HG03565 (cell line): Measurements from ENCODE around the gene FAM120B.

Experiments
- ATAC-seq: cut with Tn5 transposase; IDR thresholded peaks from one replicate; pipeline ENCODE4 v1.9.1; 2021; ENCODE audit warnings: mild to moderate bottlenecking, moderate library complexity; ENCODE audit not compliant: unreplicated experiment

Gene FAM120B

DNA sequence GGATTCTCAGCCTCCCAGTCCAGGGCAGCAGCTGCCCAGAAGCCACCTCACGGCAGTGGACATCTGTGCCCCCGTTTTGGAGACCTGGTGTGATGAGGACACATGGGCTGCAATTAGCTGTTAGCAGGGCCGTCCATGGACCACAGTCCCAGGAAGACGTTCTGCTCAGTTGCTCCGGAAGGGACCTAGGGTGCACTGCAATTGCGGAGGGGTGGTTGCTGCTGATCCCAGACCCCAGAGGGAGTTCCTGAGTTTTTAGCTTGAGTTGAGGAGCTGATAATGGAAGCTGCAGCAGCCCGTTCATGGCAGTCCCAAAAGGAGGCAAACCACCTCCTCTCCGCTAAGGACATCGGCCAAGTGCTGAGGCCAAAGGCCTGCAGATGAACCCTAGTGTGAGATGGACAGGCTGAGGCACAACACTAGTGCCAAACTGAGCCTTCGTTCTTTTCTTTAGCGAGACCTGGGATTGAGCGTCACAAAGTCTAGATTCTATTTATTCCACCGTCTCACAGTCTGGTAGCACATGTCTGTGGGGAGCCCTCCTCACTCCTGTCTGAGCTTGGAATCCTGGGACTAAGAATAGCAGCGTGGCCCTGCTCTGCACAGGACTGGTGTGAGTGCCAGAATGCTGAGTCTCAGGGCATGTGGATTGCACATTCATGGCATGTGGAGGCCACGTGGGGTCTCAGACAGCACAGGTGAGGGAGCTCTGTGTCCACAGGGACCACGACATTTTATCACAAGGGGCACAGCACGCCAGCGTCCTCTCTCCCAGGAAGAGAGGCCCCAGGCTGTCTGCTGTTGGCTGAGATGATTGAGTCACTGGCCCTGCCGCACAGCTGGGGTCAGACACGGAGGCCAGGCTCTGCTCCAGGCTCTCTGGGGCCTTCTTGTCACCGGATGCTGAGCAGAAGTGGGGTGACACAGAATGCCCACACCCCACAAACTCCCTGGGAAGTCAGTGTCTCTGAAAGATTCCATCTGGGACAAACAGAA lies 133.1 kb downstream of the FAM120B start:
- ATAC-seq, result no peak

DNA sequence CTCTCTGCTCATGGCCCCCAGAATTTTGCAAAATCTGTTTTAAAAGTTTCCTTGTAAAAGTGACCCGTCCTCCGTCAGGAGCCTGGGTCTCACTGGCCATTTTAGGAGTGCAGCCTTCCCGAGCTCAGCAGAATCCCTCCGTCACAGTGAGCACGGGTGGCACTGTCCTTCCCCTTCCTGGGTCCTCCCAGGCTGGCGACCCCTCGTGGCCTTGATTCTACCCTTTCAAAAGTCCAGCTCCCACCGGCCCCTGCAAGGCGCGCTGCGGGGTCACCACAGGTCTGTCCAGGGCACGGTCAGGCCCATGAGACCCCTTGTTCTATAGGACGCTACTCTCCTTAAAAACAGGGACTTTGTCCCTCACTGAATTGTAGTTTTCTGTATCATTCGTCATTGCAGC lies 133.9 kb downstream of the FAM120B start:
- ATAC-seq, result no peak

DNA sequence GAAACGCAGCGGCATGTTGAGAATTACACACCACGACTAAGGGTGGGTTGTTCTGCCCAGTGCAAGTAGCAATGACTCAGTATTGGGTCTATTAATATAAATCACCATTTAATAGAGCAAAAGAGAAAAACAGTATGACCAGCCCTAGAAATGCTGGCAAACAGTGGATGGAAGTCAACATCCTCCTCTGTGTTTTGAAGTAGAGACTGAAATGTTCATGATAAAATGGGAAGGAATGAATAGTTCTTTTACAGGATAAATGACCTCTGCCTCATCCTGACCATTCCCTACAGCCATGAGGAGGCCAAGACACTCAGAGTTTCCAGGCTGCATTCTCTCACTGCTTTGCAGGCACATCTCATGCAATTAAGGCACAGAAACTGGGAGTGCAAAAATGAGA lies 134.8 kb downstream of the FAM120B start:
- ATAC-seq, result no peak

DNA sequence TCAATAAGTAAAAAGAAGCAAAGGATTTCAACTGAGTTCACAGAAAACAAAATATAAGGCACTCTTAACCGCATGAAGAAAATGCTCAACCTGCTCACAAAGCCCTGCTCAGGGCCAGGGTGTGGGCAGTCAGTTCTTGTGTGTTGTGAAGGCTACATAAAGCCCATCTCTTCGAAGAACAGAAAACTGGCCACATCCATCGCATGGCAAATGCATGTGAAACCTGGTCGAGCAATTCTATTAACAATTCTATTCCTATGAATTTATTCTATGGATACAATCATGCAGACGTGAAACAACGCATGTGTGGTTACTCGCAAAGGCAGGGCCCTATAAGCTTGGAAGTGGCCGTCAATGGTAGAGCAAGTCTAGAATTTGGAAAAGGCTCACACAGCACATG lies 136.0 kb downstream of the FAM120B start:
- no peak for ATAC-seq

DNA sequence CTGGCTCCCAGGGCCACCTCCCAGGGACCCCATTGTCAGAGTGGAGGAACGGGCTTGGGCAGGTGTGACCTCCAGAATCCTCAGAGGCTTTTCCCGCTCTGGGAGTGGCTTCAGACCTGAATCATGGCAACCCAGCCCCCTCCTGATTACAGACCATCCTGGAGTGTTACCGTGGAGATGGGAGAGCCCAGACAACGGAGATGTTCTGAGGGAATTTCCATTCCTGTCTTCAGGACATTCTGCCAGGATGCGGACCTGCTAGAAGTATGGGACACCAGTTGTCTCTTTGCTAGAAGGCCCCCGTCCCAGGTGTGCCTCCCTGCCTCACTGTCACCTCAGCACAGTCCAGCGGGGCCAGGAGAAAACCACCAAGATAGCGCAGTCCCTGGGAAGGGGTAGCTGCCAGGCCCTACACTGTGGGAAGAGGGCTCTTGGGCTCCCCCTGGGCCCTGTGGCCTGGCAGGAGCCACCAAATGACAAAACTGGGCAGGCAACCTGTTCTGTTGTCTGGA lies 136.6 kb downstream of the FAM120B start:
- ATAC-seq, result no peak

DNA sequence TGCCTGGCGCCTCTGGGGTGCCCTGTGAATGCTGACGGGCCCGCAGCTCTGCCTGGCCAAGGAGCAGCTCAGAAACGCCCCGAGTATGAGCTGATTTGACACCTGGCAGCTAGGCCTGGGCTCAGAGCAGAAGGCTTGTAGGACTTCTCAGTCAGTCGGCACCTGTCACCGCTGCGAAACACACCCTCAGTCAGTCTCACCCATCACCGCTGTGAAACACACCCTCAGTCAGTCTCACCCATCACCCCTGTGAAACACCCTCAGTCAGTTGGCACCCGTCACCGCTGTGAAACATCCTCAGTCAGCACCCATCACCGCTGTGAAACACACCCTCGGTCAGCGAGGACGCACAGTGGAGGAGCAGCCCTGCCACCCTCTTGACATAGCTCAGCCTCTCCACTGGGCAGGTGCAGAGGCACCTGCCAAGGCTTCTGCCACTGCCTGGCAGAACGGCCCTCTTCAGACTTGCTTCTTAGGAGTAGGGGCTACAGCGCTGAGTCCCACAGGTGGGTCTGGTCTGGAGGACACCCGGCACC lies 137.6 kb downstream of the FAM120B start:
- ATAC-seq, result no peak

DNA sequence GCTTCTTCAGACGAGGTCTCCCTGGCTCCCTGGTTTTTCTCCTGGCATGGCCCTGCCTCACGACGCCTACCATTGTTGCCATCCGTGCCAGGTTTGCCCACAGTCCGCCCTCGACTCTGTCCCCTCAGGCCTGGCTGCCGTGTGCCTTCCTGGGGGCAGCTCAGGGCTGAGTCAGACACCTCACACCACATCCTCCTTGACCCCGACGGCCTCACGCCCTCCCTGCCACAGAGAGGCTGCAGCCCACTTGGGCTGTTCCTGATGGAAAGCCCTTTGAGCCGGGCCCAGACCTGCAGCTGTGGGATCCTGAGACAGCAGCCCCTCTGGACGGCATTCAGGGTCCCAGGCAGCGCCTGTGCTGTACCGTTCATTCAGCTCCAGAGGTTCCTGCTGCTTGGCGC lies 138.3 kb downstream of the FAM120B start:
- no peak for ATAC-seq

DNA sequence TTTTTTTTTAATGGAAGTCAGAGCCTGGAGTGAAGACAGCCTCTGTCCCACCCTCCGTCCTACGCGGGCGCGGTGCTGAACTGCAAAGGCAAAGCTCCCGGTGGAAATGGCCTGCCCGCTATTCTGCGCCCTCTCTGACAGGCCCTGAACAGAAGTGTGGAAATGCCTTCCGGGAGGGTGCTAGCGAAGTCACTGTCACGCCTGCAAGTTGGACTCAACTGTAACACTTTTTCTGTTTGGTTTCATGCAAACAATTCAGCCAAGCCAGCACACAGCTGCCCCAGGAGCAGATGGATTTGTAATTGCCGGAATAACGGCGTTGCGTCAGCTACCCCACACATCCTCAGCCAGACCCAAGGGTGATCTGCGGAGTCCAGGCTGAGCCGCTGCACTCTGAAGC lies 138.9 kb downstream of the FAM120B start:
- ATAC-seq, result no peak

DNA sequence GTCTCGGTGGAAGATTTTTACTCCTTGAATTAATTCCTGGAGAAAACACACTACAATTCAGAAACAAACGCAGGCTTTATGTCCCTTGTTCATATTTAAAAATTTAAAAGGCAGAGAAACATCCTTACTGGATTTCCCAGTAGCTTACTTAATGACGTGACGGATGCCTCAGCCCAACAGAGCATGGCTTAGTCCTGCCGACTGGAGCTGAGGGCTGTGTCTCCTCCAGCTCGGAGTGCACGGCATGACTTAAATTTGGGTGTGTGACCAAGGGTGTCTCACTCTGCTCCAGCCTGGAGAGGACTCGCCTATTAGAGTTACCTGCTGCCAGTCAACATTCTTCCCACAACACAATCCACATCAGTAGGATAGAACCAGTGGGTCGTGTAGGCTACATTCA lies 139.4 kb downstream of the FAM120B start:
- ATAC-seq, result no peak

DNA sequence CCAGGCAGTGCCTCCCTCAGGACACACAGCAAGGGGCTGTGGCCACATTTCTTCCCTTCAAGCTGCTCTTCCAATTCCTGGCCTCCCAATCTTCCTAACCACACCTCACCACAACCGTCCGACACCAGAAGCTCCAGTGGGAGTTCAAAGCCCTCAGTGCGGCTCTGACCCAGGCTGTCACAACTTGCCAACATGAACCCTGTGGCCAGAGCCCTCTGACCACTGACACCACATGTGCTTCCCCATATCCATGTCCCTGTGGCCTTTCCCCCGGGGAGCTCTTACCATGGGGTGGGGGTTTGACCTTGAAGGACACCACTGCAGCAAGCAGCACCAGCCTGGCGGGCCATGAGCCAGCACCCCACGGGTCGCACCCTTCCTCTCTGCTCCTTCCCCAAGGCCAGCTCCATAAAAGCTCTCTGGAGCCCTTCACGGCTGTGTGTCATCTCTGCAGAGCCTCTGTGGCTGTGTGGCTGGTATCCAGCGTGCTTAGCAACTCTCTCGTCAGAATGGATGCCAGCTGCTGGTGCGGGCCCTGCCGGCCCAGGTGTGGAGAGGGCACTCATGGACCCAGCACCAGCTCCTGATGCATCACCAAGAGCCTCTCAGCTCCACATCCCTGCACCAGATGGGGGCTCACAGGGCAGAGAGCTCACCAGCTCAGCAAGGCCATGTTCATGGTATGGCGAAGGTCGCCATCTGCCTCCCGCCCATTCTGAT lies 140.4 kb downstream of the FAM120B start:
- ATAC-seq, result no peak

DNA sequence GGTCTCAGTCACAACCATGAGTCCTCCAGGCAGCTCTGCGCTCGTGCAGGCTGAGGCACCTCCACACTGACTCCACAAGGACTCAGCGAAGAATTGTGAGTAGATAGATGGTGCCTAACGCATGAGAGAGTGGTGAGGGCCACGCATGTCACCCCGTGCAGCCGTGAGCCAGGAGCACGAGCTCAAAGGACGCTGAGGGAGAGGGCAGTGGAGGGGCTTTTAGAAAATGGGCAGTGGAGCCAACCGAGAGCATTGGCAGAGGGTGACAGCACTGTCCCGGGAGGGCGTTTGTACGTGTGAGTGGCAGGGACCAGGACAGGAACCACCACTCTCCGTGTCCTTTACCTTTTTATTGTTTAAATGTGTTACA lies 141.0 kb downstream of the FAM120B start:
- ATAC-seq, result no peak

DNA sequence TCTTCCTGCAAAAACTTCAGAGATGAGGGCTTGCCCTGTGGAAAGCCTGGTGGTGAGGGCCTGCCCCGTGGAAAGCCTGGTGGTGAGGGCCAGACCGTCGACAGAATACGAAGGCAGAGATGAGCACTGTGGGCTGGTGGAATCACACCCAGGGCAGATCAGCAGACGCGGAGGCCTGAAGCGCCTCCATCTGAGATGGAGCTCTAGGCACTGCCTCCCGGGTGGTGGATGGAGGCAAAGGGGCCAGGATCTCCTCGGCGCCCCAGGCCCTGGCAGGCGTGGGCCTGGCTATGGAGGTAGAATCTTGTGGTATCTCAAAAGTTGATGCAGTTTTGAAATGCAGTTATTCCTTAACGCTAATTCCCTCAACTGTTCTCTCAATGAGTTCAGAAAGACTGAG lies 141.8 kb downstream of the FAM120B start:
- no peak for ATAC-seq

DNA sequence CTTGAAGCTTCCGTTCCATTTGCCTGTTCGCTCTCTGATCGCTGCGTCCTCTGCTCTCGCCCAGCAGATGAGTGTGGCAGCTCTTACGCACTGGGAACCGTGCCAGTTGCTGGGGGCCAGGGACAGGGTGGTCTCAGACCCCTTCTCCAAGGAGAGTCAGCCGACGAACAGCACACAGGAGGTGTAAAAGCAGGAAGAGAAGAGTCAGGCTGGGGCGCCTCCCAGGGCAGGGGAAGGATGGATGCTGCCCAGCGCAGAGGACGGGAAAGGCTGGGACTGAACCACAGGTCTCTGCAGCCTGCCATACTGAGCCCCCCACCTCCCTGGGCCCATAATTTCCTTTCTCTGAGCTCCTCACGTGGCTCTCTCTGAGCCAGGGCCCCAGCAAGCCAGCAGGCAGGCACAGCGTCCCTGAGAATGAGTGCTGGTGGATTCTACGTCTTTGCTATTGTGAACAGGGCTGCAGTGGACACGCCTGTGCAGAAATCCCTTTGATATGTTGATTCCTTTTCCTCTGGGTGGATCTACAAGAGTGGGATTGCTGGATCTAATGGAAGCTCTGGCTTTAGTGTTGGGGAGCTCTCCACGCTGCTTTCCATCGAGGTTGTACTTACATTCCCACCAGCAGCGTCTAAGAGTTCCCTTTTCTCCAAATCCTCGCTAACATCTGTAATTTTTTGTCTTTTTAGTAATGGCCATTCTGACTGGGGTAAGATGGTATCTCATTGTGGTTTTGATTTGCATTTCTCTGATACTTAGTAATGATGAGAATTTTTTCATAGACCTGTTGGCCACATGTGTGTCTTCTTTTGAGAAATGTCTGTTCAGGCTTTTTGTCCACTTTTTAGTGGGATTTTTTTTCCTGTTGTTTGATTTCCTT lies 142.4 kb downstream of the FAM120B start:
- ATAC-seq, result no peak

DNA sequence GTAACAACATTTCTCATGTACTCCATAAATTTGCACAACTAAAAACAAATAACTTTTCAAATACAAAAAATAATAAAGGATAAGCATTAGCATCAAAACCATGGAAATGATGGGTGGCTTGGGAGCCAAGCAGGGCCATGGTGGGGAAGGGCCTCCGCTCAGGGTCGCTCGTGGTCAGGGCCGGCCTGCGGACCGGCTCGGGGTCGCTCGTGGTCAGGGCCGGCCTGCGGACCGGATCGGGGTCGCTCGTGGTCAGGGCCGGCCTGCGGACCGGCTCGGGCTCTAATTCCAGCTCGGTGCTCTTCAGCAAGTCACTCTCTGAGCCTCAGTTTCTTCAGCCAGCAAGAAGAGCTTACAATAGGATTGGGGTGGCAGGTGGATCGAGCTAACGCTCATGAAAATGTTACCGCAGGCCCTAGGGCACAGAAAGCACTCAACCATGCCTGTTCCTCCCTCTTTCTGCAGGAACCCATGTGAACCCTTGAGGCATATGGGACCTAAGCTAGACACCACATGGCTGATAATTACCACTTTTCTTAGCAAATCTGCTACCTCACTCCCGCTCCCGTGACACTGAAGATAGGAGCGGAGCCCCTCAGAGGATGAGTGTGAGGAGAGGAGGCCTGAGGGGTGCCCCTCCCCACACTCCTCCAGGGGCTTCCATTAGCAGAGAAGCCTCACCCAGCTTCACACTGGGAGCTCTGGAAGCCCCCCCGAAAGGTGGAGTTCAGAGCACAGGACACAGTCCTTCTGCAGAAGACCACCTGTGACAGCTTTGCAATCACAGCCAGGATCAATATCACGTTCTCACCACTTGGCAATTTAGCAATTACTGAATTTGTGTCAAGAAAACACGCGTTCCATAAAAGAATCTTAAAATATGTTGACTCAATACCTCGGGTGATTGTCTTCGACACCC lies 143.5 kb downstream of the FAM120B start:
- no peak for ATAC-seq

DNA sequence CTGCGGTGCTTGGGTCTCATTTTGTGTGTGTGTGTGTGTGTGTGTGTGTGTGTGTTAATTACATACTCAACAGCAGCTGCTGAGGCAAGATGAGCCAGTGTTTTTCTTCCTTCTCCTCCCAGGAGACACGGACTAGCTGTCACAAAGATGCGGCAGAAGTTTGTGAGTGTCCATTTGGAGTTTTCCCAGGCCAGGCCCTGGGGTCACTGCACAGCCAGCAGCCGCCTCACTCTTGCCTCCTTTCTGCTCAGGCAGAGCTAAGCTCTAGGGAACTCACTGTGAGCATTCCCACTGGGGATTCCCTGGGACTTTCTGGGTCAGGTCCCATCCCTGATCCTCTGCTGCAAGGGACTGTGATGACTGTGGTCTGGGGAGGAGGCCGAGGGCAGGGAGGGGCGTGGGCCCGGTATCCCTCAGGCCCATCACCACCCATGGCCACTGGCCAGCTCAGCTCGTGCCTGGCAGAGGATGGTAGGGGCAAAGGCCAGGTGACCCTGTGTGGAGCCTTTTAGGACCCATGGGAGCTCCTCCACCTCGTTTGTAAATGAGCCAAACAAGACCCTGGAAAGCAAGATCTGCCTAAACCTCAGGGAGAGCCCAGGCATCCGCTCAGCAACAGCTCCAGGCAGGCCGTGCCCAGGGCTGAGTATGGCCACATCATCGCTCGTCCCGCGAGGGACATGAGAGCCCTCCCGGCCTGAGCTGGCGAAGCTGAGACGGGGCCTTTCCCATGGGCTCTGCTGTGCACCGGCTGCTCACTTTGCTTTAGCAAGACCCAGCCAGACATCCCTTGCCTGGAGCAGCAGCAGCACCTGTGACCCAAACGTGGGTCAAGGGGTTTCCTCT lies 144.6 kb downstream of the FAM120B start:
- no peak for ATAC-seq

DNA sequence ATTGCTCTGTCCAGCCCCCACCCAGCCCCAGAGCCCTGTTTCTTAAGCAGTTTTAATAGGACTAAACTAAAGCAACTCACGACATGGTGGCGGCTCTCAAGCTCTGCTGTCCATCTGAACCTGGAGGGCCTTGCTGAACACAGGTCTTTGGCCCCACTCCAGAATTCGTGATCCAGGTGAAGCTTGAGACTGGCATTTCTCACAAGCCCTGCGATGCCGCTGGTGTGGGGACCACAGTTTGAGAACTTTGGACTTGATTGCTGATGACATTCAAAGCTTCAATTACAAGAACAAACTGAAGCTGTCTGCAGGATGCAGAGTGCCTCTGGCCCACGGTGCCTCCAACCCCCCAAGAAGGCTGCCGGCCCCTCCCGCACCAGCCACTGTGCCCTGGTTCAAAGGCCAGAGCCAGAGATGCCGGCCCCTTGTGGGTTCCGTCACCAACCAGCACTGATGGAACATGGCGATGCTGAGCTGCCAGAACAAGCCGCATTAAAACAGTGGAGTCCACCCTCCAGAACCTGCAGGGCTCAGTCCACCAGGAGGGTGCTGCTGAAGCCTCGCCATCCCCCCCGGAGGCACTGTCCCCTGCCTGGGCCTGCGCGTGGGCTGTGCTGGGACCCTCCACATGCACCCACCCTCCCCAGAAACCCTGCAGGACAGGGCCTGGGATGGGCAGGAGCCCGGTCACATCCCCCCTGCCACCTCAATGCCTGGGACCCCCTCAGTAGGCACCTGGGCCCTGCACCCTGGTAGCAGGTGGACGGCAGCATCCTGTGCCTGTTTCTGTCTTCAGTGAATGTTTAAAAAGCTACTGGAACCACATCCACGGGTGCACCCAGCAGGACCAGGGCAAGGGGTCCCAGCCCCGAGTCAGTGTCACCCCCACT lies 145.4 kb downstream of the FAM120B start:
- no peak for ATAC-seq

DNA sequence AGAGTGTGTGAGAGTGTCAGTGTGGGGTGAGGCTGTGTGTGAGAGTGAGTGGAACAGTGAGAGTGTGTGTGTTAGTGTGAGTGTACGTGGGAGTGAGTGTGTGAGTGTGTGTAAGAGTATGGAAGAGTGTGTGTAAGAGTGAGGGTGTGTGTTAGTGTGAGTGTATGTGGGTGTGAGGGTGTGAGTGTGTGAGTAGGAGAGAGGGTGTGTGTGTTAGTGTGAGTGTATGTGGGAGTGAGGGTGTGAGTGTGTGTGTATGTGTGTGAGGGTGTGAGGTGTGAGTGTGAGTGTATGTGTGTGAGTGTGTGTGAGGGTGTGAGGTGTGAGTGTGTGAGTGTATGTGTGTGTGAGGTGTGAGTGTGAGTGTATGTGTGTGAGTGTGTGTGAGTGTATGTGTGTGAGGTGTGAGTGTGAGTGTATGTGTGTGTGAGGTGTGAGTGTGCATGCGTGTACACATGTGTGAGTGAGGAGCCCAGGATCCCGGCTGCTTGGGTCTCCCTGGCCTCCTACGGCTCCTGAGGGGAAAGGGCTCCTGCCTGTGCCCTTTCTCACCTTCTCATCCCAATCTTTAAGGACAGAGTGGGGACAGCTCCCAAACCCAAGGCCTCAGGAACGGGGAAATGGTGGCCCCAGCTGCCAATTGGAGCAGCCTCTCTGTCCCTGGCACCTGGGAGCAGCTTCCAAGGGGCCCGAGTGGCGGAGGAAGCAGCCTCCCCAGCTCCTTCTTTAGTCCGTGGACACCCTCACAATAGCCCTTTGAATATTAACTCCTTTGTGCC lies 146.4 kb downstream of the FAM120B start:
- no peak for ATAC-seq
